PC-3 (cell line): ENCODE results near the gene ALG12. TPM values are rescaled to one million over a fixed set of nuclear protein-coding genes. Genes with fewer than 3 reads are reported as not detected.

Experiments used
- ATAC-seq: fragments of 200-7000 bp; cut with Tn5 transposase; 2 replicates; pipeline ENCODE4 v1.9.1; 2020; ENCODE audit warnings: mild to moderate bottlenecking, moderate library complexity
- BruUV-seq: library from RNA; stranded (reverse); fragments of 400-500 nt; replicated peaks from 2 replicates; lab custom pipeline; 2021; lab: Mats Ljungman, UMichigan
- CTCF ChIA-PET: fragments of 300-600 bp; sonication (Branson Sonifier 250); formaldehyde crosslinking; loops from one replicate; lab custom pipeline; 2022; ENCODE audit warnings: antibody characterized with exemption; lab: Charles Lee
- POLR2A ChIA-PET: fragments of 300-600 bp; sonication (Branson Sonifier 250); formaldehyde crosslinking; loops from one replicate; lab custom pipeline; 2022; ENCODE audit warnings: antibody characterized with exemption; ENCODE audit not compliant: unreplicated experiment; lab: Charles Lee
- DNase-seq: peaks from one replicate; pipeline ENCODE4 v3.0.0-alpha.2; 2015
- H2AFZ ChIP-seq: fragments of 300-600 bp; sonication (generic); 2 replicates; pipeline ENCODE4 v1.6.0; 2016; ENCODE audit warnings: antibody characterized with exemption, low read length
- H3F3A ChIP-seq: fragments of 300-600 bp; sonication (generic); one replicate; pipeline ENCODE4 v1.6.0; 2017; ENCODE audit warnings: antibody characterized with exemption, low read length, control low read depth, mild to moderate bottlenecking; ENCODE audit not compliant: unreplicated experiment
- H3K27ac ChIP-seq: fragments of 300-600 bp; sonication (generic); 2 replicates; pipeline ENCODE4 v1.5.1; 2016; ENCODE audit warnings: mild to moderate bottlenecking, low read length
- H3K27me3 ChIP-seq: fragments of 300-600 bp; sonication (generic); 2 replicates; pipeline ENCODE4 v1.6.1; 2016; ENCODE audit warnings: low read length, mixed read lengths
- H3K36me3 ChIP-seq: fragments of 300-600 bp; sonication (generic); 2 replicates; pipeline ENCODE4 v1.6.1; 2016; ENCODE audit warnings: low read depth, mixed run types, low read length, mixed read lengths
- H3K4me1 ChIP-seq: fragments of 300-600 bp; sonication (generic); 2 replicates; pipeline ENCODE4 v1.5.1; 2016; ENCODE audit warnings: low read length; ENCODE audit not compliant: insufficient read depth
- H3K4me2 ChIP-seq: fragments of 300-600 bp; sonication (generic); 2 replicates; pipeline ENCODE4 v1.6.0; 2016; ENCODE audit warnings: low read length
- H3K4me3 ChIP-seq: fragments of 300-600 bp; sonication (generic); 2 replicates; pipeline ENCODE4 v1.5.1; 2016; ENCODE audit warnings: mild to moderate bottlenecking, low read length, mixed read lengths
- H3K79me2 ChIP-seq: fragments of 300-600 bp; sonication (generic); 2 replicates; pipeline ENCODE4 v1.6.1; 2017; ENCODE audit warnings: low read length, mixed read lengths
- H3K9ac ChIP-seq: fragments of 300-600 bp; sonication (generic); 2 replicates; pipeline ENCODE4 v1.6.0; 2016; ENCODE audit warnings: mild to moderate bottlenecking, low read length
- H3K9me2 ChIP-seq: fragments of 300-600 bp; sonication (generic); replicated peaks from 2 replicates; pipeline ENCODE4 v1.6.1; 2016; ENCODE audit warnings: mixed run types, low read length, mixed read lengths
- H3K9me3 ChIP-seq: fragments of 300-600 bp; sonication (generic); 2 replicates; pipeline ENCODE4 v1.6.1; 2016; ENCODE audit warnings: low read length, mixed read lengths
- H4K20me1 ChIP-seq: fragments of 300-600 bp; sonication (generic); 2 replicates; pipeline ENCODE4 v1.6.1; 2016; ENCODE audit warnings: low read length, mixed read lengths
- CTCF ChIP-seq: fragments of 300-600 bp; sonication (generic); conservative IDR thresholded peaks from 2 replicates; pipeline ENCODE4 v1.5.1; 2017; ENCODE audit warnings: antibody characterized with exemption, low read depth, mild to moderate bottlenecking, low read length
- EZH2 ChIP-seq: fragments of 300-600 bp; sonication (generic); IDR thresholded peaks from one replicate; pipeline ENCODE4 v1.6.1; 2017; ENCODE audit warnings: antibody characterized with exemption, mild to moderate bottlenecking, low read length; ENCODE audit not compliant: unreplicated experiment
- EZH2phosphoT487 ChIP-seq: fragments of 300-600 bp; sonication (generic); IDR thresholded peaks from 2 replicates; pipeline ENCODE4 v1.6.1; 2018; ENCODE audit warnings: mild to moderate bottlenecking, antibody characterized with exemption, low read length, borderline replicate concordance
- intact Hi-C: fragments of 100-400 bp; cut with micrococcal nuclease; formaldehyde crosslinking; loops from 2 replicates; pipeline ENCODE4 v1.9.0; 2023
- total RNA-seq: library from RNA; depleted of rRNA; stranded (reverse); fragments of >200 nt; gene quantifications from 2 replicates; pipeline ENCODE4 v1.2.3, GENCODE V29; 2014

The ALG12 gene
- total RNA-seq, 1 experiment from 2014 or later: 12.1 TPM

- TF ChIP-seq EZH2phosphoT487 (no peak), EZH2 (no peak), CTCF (no peak)
- Histone ChIP-seq H3K4me3 (no peak overlapping the region), H3K27me3 (no peaks in the 10 kb centered on the region), H3K9ac (no peak overlapping the region), H3K9me3 (no peaks in the 10 kb centered on the region), H3K79me2 (no peaks in the 10 kb centered on the region), H3K4me1 (peaks cover 28% of the 10 kb centered on the region), H2AFZ (no peak overlapping the region), H3K36me3 (no peaks in the 10 kb centered on the region), H3F3A (no peaks in the 10 kb centered on the region), H3K4me2 (no peak overlapping the region), H4K20me1 (no peaks in the 10 kb centered on the region), H3K27ac (no peak overlapping the region), H3K9me2 (no peaks in the 10 kb centered on the region)
- no peak for DNase-seq
- POLR2A ChIA-PET: no interaction called here
- ATAC-seq: no peak
- BruUV-seq: no TSS peak
- CTCF ChIA-PET: no interaction called here
- intact Hi-C loops: no loop called here
Measured at GRCh38 chr22:49955581-49956417, 37.6 kb upstream of the ALG12 start.

- no peak overlapping the region for H3K4me2 ChIP-seq
- POLR2A ChIA-PET: no interaction called here
- intact Hi-C loops: no loop called here
- no peak overlapping the region for H3K4me3 ChIP-seq
- peaks cover 32% of the 10 kb centered on the region for H3K4me1 ChIP-seq
- H4K20me1 ChIP-seq: no peaks in the 10 kb centered on the region
- no peak for ATAC-seq
- no peak for TF ChIP-seq EZH2phosphoT487
- no peak for TF ChIP-seq CTCF
- no peak for TF ChIP-seq EZH2
- H3K27ac ChIP-seq: no peak overlapping the region
- no peaks in the 10 kb centered on the region for H3K9me3 ChIP-seq
- no peak for DNase-seq
- H2AFZ ChIP-seq: no peak overlapping the region
- H3K9me2 ChIP-seq: no peaks in the 10 kb centered on the region
- H3K27me3 ChIP-seq: no peaks in the 10 kb centered on the region
- H3F3A ChIP-seq: no peaks in the 10 kb centered on the region
- CTCF ChIA-PET: no interaction called here
- no peaks in the 10 kb centered on the region for H3K36me3 ChIP-seq
- no peak overlapping the region for H3K9ac ChIP-seq
- no peaks in the 10 kb centered on the region for H3K79me2 ChIP-seq
- no TSS peak for BruUV-seq
Measured at GRCh38 chr22:49954991-49955580, 36.8 kb upstream of the ALG12 start.

- CTCF ChIA-PET: no interaction called here
- Histone ChIP-seq H3K36me3 (no peaks in the 10 kb centered on the region), H3K9me2 (no peaks in the 10 kb centered on the region), H4K20me1 (no peaks in the 10 kb centered on the region), H3K9ac (no peak overlapping the region), H2AFZ (no peak overlapping the region), H3K4me2 (no peak overlapping the region), H3K4me1 (peaks cover 37% of the 10 kb centered on the region), H3F3A (no peaks in the 10 kb centered on the region), H3K27me3 (no peaks in the 10 kb centered on the region), H3K9me3 (no peaks in the 10 kb centered on the region), H3K4me3 (no peak overlapping the region), H3K79me2 (no peaks in the 10 kb centered on the region), H3K27ac (no peak overlapping the region)
- ATAC-seq (no peak), DNase-seq (no peak)
- intact Hi-C loops: no loop called here
- no peak for TF ChIP-seq EZH2
- POLR2A ChIA-PET: no interaction called here
- no TSS peak for BruUV-seq
Measured at GRCh38 chr22:49954354-49954753, 36.1 kb upstream of the ALG12 start.
